EL (cell line): Measurements from ENCODE around the gene GRAP2.
"Not testable (repeated sequence)": the region's sequence is repeated elsewhere in the genome, so short reads cannot be mapped to it uniquely, and the experiment has no call there.

Experiments
- DNase-seq: peaks from one replicate; pipeline ENCODE4 v3.0.0-alpha.2; 2016

Gene GRAP2

GRCh38 chr22:39900306-39901227 is at the start of gene GRAP2:
Gene GRAP2, plus strand, starts transcription at chr22:39901084. Its CDS starts 46,023 bp downstream, at chr22:39947107.
- no peak for DNase-seq

GRCh38 chr22:39851606-39852315 is 49.1 kb upstream of the GRAP2 start:
- no peak for DNase-seq

- no peak for DNase-seq
Observed at GRCh38 chr22:39852799-39853198, 48.1 kb upstream of the GRAP2 start.

- DNase-seq, result no peak
Observed at GRCh38 chr22:39856588-39856987, 44.3 kb upstream of the GRAP2 start.

GRCh38 chr22:39859903-39860588 is 40.8 kb upstream of the GRAP2 start:
- no peak for DNase-seq

- DNase-seq, result no peak
Observed at GRCh38 chr22:39868741-39869140, 32.1 kb upstream of the GRAP2 start.

GRCh38 chr22:39869797-39870196 is 31.1 kb upstream of the GRAP2 start:
- not testable (repeated sequence) for DNase-seq

- DNase-seq, result no peak
Observed at GRCh38 chr22:39871008-39871798, 29.7 kb upstream of the GRAP2 start.

GRCh38 chr22:39872548-39872947 is 28.3 kb upstream of the GRAP2 start:
- DNase-seq, result no peak

- DNase-seq, result no peak
Observed at GRCh38 chr22:39873965-39874364, 26.9 kb upstream of the GRAP2 start.

- not testable (repeated sequence) for DNase-seq
Observed at GRCh38 chr22:39875176-39875885, 25.6 kb upstream of the GRAP2 start.

- no peak for DNase-seq
Observed at GRCh38 chr22:39877079-39877845, 23.6 kb upstream of the GRAP2 start.

- no peak for DNase-seq
Observed at GRCh38 chr22:39880722-39881121, 20.2 kb upstream of the GRAP2 start.

GRCh38 chr22:39883057-39883456 is 17.8 kb upstream of the GRAP2 start:
- no peak for DNase-seq

- not testable (repeated sequence) for DNase-seq
Observed at GRCh38 chr22:39889924-39890323, 11.0 kb upstream of the GRAP2 start.

- no peak for DNase-seq
Observed at GRCh38 chr22:39893526-39893925, 7.4 kb upstream of the GRAP2 start, which contains the start of gene ENTHD1. Gene ENTHD1, minus strand, starts transcription at chr22:39893760. Its CDS starts 6,012 bp downstream, at chr22:39887748.

GRCh38 chr22:39894554-39895092 is 6.3 kb upstream of the GRAP2 start:
- DNase-seq, result no peak

- DNase-seq, result no peak
Observed at GRCh38 chr22:39895682-39896081, 5.2 kb upstream of the GRAP2 start.

- DNase-seq, result no peak
Observed at GRCh38 chr22:39896313-39896996, 4.4 kb upstream of the GRAP2 start.

- DNase-seq, result no peak
Observed at GRCh38 chr22:39897841-39898240, 3.0 kb upstream of the GRAP2 start.
